Measurements from ENCODE around the gene ZNF574.

Gene ZNF574

GRCh38 chr19:42108527-42109389, 32.8 kb downstream of the ZNF574 start:
- DNase-seq = peak; percentile 90

- no peak for DNase-seq
Measured at GRCh38 chr19:42109896-42110295, 33.9 kb downstream of the ZNF574 start.

GRCh38 chr19:42110658-42111057, 34.7 kb downstream of the ZNF574 start:
- no peak for DNase-seq

GRCh38 chr19:42111384-42111783, 35.4 kb downstream of the ZNF574 start:
- DNase-seq = no peak

GRCh38 chr19:42111811-42112210, 35.8 kb downstream of the ZNF574 start:
- no peak for DNase-seq

GRCh38 chr19:42113641-42114348, 37.8 kb downstream of the ZNF574 start:
- no peak for DNase-seq

GRCh38 chr19:42114412-42114811, 38.4 kb downstream of the ZNF574 start:
- DNase-seq = no peak

GRCh38 chr19:42115219-42115618, 39.3 kb downstream of the ZNF574 start:
- DNase-seq = no peak

- DNase-seq = no peak
Measured at GRCh38 chr19:42115705-42116104, 39.7 kb downstream of the ZNF574 start.

- DNase-seq = no peak
Measured at GRCh38 chr19:42116308-42117075, 40.5 kb downstream of the ZNF574 start.

GRCh38 chr19:42117076-42117475, 41.1 kb downstream of the ZNF574 start:
- DNase-seq = no peak

- no peak for DNase-seq
Measured at GRCh38 chr19:42120276-42120980, 44.5 kb downstream of the ZNF574 start.

GRCh38 chr19:42121036-42121621, 45.2 kb downstream of the ZNF574 start:
- DNase-seq = no peak

- peak; percentile 81 to 87 for DNase-seq
Measured at GRCh38 chr19:42121656-42122069, 45.7 kb downstream of the ZNF574 start.

GRCh38 chr19:42122691-42123607, 47.0 kb downstream of the ZNF574 start:
- DNase-seq = peak; percentile 66 to 68

- DNase-seq = no peak
Measured at GRCh38 chr19:42123765-42124164, 47.8 kb downstream of the ZNF574 start.

GRCh38 chr19:42124386-42124901, 48.5 kb downstream of the ZNF574 start:
- no peak for DNase-seq

- no peak for DNase-seq
Measured at GRCh38 chr19:42125536-42125935, 49.6 kb downstream of the ZNF574 start.

GRCh38 chr19:42126574-42126973, 50.6 kb downstream of the ZNF574 start:
- DNase-seq = no peak

- no peak for DNase-seq
Measured at GRCh38 chr19:42129399-42130253, 53.7 kb downstream of the ZNF574 start.
